Measurements from ENCODE around the gene BMF.
"Not testable (repeated sequence)": the region's sequence is repeated elsewhere in the genome, so short reads cannot be mapped to it uniquely, and the experiment has no call there.

The BMF gene

GRCh38 chr15:40087991-40088928, 20.4 kb downstream of the BMF start:
- no peak for DNase-seq (ENCODE audit: low spot score)

- DNase-seq (ENCODE audit: low spot score), result no peak
Measured at GRCh38 chr15:40087068-40087810, 21.4 kb downstream of the BMF start.

GRCh38 chr15:40085266-40085665, 23.4 kb downstream of the BMF start:
- DNase-seq (ENCODE audit: low spot score), result no peak

- DNase-seq (ENCODE audit: low spot score), result no peak
Measured at GRCh38 chr15:40084650-40085049, 24.0 kb downstream of the BMF start.

- no peak for DNase-seq (ENCODE audit: low spot score)
Measured at GRCh38 chr15:40082195-40082883, 26.3 kb downstream of the BMF start.

GRCh38 chr15:40081691-40082194, 26.9 kb downstream of the BMF start:
- no peak for DNase-seq (ENCODE audit: low spot score)

- DNase-seq (ENCODE audit: low spot score), result no peak
Measured at GRCh38 chr15:40080847-40081246, 27.8 kb downstream of the BMF start.

- no peak for DNase-seq (ENCODE audit: low spot score)
Measured at GRCh38 chr15:40080104-40080503, 28.6 kb downstream of the BMF start.

GRCh38 chr15:40079456-40079855, 29.2 kb downstream of the BMF start:
- no peak for DNase-seq (ENCODE audit: low spot score)

GRCh38 chr15:40075298-40076044, 33.2 kb downstream of the BMF start:
- no peak for DNase-seq (ENCODE audit: low spot score)

- not testable (repeated sequence) for DNase-seq (ENCODE audit: low spot score)
Measured at GRCh38 chr15:40074656-40075055, 34.0 kb downstream of the BMF start.

- not testable (repeated sequence) for DNase-seq (ENCODE audit: low spot score)
Measured at GRCh38 chr15:40073716-40074490, 34.8 kb downstream of the BMF start.

GRCh38 chr15:40072216-40072990, 36.3 kb downstream of the BMF start:
- no peak for DNase-seq (ENCODE audit: low spot score)

- no peak for DNase-seq (ENCODE audit: low spot score)
Measured at GRCh38 chr15:40070608-40071218, 38.0 kb downstream of the BMF start.

GRCh38 chr15:40070166-40070557, 38.5 kb downstream of the BMF start:
- DNase-seq (ENCODE audit: low spot score), result no peak

GRCh38 chr15:40069178-40070165, 39.2 kb downstream of the BMF start:
- DNase-seq (ENCODE audit: low spot score), result peak; percentile 64

GRCh38 chr15:40067921-40068624, 40.6 kb downstream of the BMF start:
- DNase-seq (ENCODE audit: low spot score), result no peak

- no peak for DNase-seq (ENCODE audit: low spot score)
Measured at GRCh38 chr15:40066589-40066988, 42.1 kb downstream of the BMF start.
